Esophagus muscularis mucosa (tissue), 4 donors: ENCODE data around the gene WEE2. TPM values are rescaled to one million over a fixed set of nuclear protein-coding genes. Genes with fewer than 3 reads are reported as not detected.

Source experiments
- DNase-seq: peaks from one replicate; pipeline ENCODE4 v3.0.0-alpha.2; 2017; ENCODE audit errors: extremely low spot score
- H3K27ac ChIP-seq, 4 donors: fragments of 200-600 bp; sonication (generic); replicated peaks in 1 of 4; 1 replicate in 3 of 4; 2 replicates in 1 of 4; pipeline ENCODE4 v1.5.1; 2016 to 2019; ENCODE audit warnings: mild to moderate bottlenecking in 1 of 4
- H3K27me3 ChIP-seq, 4 donors: fragments of 200-600 bp; sonication (generic); one replicate each; pipeline versions ENCODE4 v1.5.1 to v1.6.0; 2016 to 2019
- H3K36me3 ChIP-seq, 4 donors: fragments of 200-600 bp; sonication (generic); one replicate each; pipeline ENCODE4 v1.5.1; 2016 to 2019
- H3K4me1 ChIP-seq, 4 donors: fragments of 200-600 bp; sonication (generic); one replicate each; pipeline ENCODE4 v1.5.1; 2016 to 2019
- H3K4me3 ChIP-seq, 4 donors: fragments of 200-600 bp; sonication (generic); 1 replicate in 2 of 4; 2 replicates in 2 of 4; pipeline ENCODE4 v1.5.1; 2016 to 2019; ENCODE audit warnings: mild to moderate bottlenecking in 4 of 4, moderate library complexity in 1 of 4
- H3K9me3 ChIP-seq, 4 donors: fragments of 200-600 bp; sonication (generic); 1 replicate in 3 of 4; 2 replicates in 1 of 4; pipeline ENCODE4 v1.5.1; 2016 to 2019
- EP300 ChIP-seq: sonication (generic); formaldehyde crosslinking; IDR thresholded peaks from one replicate; pipeline ENCODE4 v1.6.1; 2017; ENCODE audit warnings: antibody characterized with exemption
- POLR2A ChIP-seq: fragments of 450-650 bp; IDR thresholded peaks from one replicate; pipeline ENCODE4 v1.6.1; 2017; ENCODE audit warnings: antibody characterized with exemption, moderate library complexity, mild to moderate bottlenecking, low read depth
- POLR2AphosphoS5 ChIP-seq, 2 donors: sonication (generic); formaldehyde crosslinking; IDR thresholded peaks; one replicate each; pipeline ENCODE4 v1.6.1; 2017; ENCODE audit warnings: antibody characterized with exemption in 2 of 2
- WGBS: methylation state at CpG from one replicate; pipeline ENCODE4 v1.1.5; 2018; 5-methylcytosine and 5-hydroxymethylcytosine counted together
- intact Hi-C: fragments of 100-400 bp; cut with DNase I; formaldehyde crosslinking; loops from one replicate; pipeline ENCODE4 v1.15.1; 2023
- total RNA-seq, 4 donors: library from RNA; depleted of rRNA; stranded (reverse); fragments of >200 nt; gene quantifications; one replicate each; pipeline versions ENCODE4 v1.1.0 to v1.2.1, GENCODE V29; 2016
- TF ChIP-seq, protein P1 (sequence below), 3 experiments: fragments of 200-600 bp in 2 of 3; fragments of 450-650 bp in 1 of 3; sonication (generic) in 2 of 3; IDR thresholded peaks; one replicate each; pipeline ENCODE4 v1.5.1; 2017 to 2019; ENCODE audit warnings: antibody characterized with exemption in 3 of 3, mild to moderate bottlenecking in 2 of 3, moderate library complexity in 1 of 3

WEE2 gene
- total RNA-seq, 4 donors from 2014 or later, result not detected

- TF ChIP-seq POLR2A (no peak), EP300 (no peak), POLR2AphosphoS5 (IDR thresholded peaks at IDR 0.05) (no peak)
- TF ChIP-seq, protein P1, sequence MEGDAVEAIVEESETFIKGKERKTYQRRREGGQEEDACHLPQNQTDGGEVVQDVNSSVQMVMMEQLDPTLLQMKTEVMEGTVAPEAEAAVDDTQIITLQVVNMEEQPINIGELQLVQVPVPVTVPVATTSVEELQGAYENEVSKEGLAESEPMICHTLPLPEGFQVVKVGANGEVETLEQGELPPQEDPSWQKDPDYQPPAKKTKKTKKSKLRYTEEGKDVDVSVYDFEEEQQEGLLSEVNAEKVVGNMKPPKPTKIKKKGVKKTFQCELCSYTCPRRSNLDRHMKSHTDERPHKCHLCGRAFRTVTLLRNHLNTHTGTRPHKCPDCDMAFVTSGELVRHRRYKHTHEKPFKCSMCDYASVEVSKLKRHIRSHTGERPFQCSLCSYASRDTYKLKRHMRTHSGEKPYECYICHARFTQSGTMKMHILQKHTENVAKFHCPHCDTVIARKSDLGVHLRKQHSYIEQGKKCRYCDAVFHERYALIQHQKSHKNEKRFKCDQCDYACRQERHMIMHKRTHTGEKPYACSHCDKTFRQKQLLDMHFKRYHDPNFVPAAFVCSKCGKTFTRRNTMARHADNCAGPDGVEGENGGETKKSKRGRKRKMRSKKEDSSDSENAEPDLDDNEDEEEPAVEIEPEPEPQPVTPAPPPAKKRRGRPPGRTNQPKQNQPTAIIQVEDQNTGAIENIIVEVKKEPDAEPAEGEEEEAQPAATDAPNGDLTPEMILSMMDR (IDR thresholded peaks at IDR 0.05), result no peak
- no peak for DNase-seq
- Histone ChIP-seq H3K27me3 (no peaks in the 10 kb centered on the region), H3K36me3 (no peaks in the 10 kb centered on the region), H3K4me3 (no peak overlapping the region), H3K9me3 (no peaks in the 10 kb centered on the region), H3K27ac (no peak overlapping the region), H3K4me1 (no peaks in the 10 kb centered on the region)
- 96% methylated on average over 1 of the region's 1 CpG for WGBS
- intact Hi-C loops, result no loop called here
Observed at GRCh38 chr7:141717450-141717849, 9.3 kb downstream of the WEE2 start.

- TF ChIP-seq EP300 (no peak), POLR2A (no peak), POLR2AphosphoS5 (IDR thresholded peaks at IDR 0.05) (no peak)
- TF ChIP-seq, protein P1 (IDR thresholded peaks at IDR 0.05), result no peak
- Histone ChIP-seq H3K4me1 (no peaks in the 10 kb centered on the region), H3K36me3 (no peaks in the 10 kb centered on the region), H3K9me3 (no peaks in the 10 kb centered on the region), H3K27me3 (no peaks in the 10 kb centered on the region), H3K4me3 (no peak overlapping the region), H3K27ac (no peak overlapping the region)
- no peak for DNase-seq
- intact Hi-C loops, result no loop called here
- 91% methylated on average over 2 of the region's 2 CpGs for WGBS
Observed at GRCh38 chr7:141722529-141722928, 14.4 kb downstream of the WEE2 start.

DNA sequence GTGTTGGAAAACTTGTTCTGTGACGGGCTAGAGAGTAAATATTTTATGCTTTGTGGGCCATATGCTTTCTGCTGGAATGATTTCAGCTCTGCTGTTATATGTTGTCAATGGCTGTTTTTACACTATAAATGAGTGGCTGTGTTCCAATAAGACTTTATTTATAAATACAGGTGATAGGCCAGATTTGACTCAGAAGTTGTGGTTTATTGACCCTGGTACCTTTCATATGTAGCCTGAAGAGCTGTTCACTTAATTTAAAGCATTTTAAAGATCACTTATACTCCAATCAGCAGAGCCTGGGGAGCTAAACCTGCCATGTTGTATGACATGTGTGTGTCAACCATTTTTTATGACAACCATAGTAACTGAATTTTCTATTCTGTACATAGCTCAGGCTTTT is 20.9 kb downstream of the WEE2 start:
- no peak overlapping the region for H3K27ac ChIP-seq
- no peak for DNase-seq
- intact Hi-C loops, result no loop called here
- H3K4me3 ChIP-seq, result no peak overlapping the region
- H3K9me3 ChIP-seq, result no peaks in the 10 kb centered on the region
- H3K36me3 ChIP-seq, result no peaks in the 10 kb centered on the region
- WGBS, result 100% methylated on average over 1 of the region's 1 CpG
- no peak for TF ChIP-seq POLR2A
- TF ChIP-seq, protein P1 (IDR thresholded peaks at IDR 0.05), result no peak
- no peak for TF ChIP-seq POLR2AphosphoS5 (IDR thresholded peaks at IDR 0.05)
- no peak for TF ChIP-seq EP300
- H3K27me3 ChIP-seq, result no peaks in the 10 kb centered on the region
- H3K4me1 ChIP-seq, result no peaks in the 10 kb centered on the region

DNA sequence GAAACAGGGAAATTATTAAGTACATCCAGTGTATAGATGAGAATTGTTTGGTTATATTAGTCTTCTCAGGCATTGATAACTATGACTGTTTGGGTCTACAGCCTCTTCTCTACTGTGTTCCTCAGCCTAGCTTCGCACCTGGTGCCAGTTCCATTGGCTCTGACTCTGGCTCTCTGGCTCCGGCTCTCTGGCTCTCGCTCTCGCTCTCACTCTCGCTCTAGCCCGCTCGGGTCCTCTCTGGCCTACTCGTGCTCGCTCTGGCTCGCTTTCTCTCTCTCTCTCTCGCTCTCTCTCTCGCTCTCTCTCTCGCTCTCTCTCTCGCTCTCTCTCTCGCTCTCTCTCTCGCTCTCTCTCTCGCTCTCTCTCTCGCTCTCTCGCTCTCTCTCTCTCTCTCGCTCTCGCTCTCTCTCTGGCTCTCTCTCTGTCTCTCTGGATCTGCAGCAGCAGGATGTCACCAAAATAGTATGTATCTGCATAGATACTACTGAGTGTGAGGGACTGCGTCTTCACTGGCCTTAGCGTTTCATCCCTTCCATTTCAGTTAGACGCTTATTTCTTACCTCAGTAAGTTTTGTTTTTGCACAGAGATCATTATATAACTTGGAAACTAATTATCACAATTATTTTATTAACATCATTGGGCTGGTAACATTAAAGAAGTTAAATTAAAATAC is 23.5 kb downstream of the WEE2 start:
- Histone ChIP-seq H3K36me3 (no peaks in the 10 kb centered on the region), H3K9me3 (no peaks in the 10 kb centered on the region), H3K4me1 (no peaks in the 10 kb centered on the region), H3K4me3 (no peak overlapping the region), H3K27ac (no peak overlapping the region), H3K27me3 (no peaks in the 10 kb centered on the region)
- intact Hi-C loops, result no loop called here
- 71% methylated on average over 24 of the region's 24 CpGs for WGBS
- DNase-seq, result no peak
- no peak for TF ChIP-seq POLR2A
- TF ChIP-seq, protein P1 (IDR thresholded peaks at IDR 0.05), result no peak
- no peak for TF ChIP-seq EP300
- no peak for TF ChIP-seq POLR2AphosphoS5 (IDR thresholded peaks at IDR 0.05)
